Activated naive CD4-positive, alpha-beta T cell treated with anti-CD3 and anti-CD28 coated beads, Interleukin-2, amount 50 U/mL, for 16 hours (primary cell): ENCODE results near the gene ACTR3C.

Experiments
- DNase-seq: peaks from one replicate; pipeline ENCODE4 v3.0.0-alpha.2; 2020

Gene ACTR3C

DNA sequence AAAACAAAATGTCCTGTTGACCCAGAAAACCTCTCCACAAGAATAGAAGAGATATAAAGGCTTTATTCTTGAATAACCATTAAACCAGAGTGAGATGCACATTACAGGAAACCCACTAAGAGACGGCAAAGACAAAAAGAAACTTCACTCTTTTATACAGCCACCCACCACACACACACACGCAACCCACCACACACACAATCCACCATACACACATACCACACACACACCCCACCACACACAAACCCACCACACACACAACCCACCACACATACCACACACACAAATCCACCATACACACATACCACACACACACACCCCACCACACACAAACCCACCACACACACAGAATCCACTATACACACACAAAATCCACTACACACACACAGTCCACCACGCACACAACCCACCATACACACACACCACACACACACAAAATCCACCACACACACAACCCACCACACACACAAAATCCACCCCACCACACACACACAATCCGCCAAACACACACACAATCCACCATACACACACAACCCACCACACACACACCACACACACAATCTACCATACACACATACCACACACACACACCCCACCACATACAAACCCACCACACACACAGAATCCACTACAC, 35.8 kb upstream of the ACTR3C start:
- DNase-seq = no peak

GRCh38 chr7:150358433-150358832, 35.1 kb upstream of the ACTR3C start:
- no peak for DNase-seq

- DNase-seq = no peak
Observed at GRCh38 chr7:150357771-150358427, 34.6 kb upstream of the ACTR3C start.

DNA sequence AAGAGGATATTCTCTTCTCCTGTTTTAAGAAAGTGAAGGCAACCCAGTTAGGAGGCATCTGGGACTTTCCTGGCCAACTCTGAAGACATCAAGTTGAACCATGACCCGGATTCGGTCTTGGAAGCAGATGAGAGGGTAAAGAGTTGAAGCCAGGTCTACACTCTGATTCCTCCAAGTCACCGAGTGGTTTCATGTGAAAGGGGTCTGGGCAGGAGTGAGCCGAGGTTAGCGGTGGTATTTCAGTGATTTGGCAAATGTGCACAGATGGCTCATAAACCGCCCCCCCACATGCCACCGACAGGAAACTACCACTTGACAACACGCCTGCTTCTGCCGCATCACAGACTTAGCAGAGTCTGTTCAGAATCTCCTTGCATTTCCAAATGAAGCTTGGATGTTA, 33.9 kb upstream of the ACTR3C start:
- DNase-seq = peak; percentile 69

- DNase-seq = no peak
Observed at GRCh38 chr7:150356265-150356897, 33.0 kb upstream of the ACTR3C start.

- DNase-seq = no peak
Observed at GRCh38 chr7:150355666-150356059, 32.3 kb upstream of the ACTR3C start.

DNA sequence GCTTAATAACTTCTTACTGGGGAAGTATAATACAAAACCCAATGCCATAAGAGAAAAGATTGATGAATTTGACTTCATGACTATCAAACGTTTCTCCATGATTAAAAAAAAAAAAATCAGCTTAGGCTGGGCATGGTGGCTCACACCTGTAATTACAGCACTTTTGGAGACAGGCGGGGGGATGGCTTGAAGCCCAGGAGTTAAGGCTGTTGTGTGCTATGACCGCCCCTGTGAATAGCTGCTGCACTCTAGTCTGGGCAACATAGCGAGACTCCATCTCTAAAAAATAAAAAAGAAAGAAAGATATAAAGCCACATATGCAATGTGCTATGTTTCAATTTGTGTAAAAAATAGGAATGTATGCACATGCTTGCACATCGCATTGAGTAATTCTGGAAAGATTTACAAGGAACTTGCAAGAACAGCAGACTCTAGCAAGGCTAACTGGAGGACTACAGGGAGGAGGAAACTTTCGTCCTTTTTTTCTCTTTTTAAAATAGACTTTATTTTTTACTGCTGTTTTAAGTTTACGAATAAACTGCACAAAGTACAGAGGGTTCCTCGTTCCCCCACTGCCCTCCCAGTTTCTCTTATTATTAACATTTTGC, 28.3 kb upstream of the ACTR3C start:
- no peak for DNase-seq

- no peak for DNase-seq
Observed at GRCh38 chr7:150346922-150347321, 23.6 kb upstream of the ACTR3C start.

- DNase-seq = no peak
Observed at GRCh38 chr7:150345012-150345411, 21.7 kb upstream of the ACTR3C start.

- DNase-seq = no peak
Observed at GRCh38 chr7:150344299-150344698, 21.0 kb upstream of the ACTR3C start.

DNA sequence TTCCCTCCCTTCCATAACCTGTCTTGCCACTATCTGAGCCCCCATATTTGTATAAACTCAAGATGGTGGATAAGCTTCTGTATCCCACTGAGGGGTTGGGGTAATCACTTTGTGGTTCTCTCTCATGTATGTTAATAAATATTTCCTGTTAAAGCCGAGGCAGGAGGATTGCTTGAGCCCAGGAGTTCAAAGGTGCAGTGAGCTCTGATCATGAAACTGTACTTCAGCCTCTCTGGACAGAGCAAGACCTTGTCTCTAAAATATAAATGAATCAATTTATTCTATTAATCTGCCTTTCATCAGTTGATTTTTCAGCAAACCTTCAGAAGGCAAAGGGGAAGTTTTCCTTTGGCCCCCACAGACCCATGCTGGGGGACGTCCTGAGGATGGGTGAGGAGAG, 19.9 kb upstream of the ACTR3C start:
- no peak for DNase-seq

DNA sequence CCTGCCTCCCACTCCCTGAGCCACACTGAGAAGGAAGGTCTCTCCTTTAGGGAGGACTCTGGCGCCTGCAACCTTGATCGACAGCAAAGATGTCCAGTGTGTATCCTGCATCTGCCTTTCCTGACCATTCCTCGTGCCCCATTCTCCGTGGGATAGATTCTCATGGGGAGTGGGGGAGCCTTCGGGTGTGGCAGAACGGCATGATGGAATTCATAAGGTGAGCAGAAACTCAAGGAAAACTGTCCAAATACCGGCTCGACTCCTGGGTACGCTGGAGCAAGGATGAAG, 18.7 kb upstream of the ACTR3C start:
- no peak for DNase-seq

DNA sequence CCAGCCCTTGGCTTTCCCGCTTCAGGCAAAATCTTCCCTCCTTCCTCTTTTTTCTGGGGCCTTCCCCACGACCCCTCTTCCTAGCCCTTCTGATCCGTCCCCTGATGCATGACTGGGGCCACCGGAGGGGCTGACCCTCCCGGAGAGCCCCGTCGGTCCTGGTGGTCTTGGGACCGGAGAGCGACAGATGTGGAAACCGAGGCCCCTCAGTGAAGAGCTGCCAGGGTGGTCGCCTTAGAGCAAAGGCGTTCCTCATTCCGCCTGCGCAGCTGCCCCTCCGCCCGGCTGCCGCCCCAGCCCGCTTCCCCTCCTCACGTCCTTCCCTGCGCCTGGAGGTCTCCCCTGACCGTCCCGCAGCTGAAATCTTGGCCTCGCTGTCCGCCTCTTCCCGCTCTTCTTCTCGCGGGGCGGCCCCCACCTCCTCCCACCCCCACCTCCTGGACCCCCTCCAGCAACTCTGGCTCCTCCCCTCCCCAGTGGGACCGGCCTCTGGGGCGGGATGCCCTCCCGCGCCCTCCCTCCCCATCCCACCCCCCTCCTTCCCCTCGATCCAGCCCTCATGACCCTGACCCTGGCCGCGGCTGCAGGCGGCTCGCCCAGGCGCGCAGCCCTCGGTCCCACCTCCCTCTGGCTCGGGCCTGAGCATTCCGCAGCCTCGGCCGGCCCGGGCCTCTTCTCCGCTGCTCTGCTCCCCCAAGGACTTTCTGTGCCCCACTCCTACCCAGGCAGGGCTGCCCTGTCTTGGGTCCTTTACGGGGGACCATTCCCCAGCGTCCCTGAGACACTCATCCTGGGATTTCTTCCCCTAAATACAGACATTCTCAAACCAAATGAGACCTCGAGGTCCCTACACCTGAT, 18.1 kb upstream of the ACTR3C start, which contains the start of gene RARRES2:
Gene RARRES2 (minus strand): TSS at position 367 of the 858 bp plus-strand sequence. CDS start 1,020 bp downstream, outside the sequence.
- no peak for DNase-seq

GRCh38 chr7:150340875-150341262, 17.5 kb upstream of the ACTR3C start:
- DNase-seq = no peak

GRCh38 chr7:150340024-150340749, 16.8 kb upstream of the ACTR3C start:
- DNase-seq = no peak

DNA sequence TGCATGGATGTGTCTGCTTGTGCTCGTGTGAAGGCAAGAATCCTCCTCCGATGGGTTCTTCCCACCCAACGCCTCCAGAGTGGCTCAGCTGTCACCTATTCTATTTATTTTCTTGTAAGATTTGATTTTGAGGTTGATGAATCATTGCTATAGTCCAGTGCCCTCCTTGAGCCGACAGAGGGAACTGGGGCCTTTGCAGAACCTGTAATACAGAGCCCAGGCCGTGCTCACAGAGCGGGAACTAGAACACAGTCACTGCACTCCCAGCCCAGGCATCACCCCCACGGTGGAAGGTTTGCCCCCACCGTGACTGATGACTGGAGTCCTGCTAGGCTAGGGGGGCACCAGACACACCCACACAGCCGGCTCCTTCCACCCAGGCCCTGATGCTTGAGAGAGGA, 16.1 kb upstream of the ACTR3C start:
- no peak for DNase-seq

DNA sequence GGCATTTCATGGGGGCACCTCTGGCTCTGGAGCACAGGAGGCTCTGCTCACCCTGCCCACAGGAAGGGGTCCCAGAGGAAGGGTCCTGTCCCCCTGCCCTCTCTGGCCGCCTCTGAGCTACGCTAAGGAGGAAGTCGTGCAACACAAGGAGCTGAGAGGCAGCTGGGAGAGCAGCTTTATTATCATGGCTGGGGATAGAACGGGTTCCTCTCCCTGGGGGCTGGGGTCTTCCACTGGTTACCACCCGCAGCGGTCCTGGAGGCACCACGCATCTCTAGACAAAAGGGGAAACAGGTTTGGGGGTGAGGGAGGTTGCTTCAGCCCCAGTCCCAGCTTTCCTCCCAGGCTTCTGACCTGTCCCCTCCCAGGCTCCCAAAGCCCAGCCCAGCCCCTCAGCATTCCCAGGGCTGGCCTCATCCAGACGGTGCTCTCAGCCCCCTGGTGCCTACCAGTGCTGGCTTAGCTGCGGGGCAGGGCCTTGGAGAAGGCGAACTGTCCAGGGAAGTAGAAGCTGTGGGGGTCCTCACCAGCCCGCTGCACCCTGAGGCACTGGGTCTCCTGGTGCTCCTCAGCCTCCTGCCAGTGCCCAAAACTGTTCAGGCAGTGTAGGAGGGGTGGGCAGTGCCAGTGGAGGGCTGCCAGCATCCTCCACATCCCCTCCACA, 15.0 kb upstream of the ACTR3C start:
- no peak for DNase-seq

DNA sequence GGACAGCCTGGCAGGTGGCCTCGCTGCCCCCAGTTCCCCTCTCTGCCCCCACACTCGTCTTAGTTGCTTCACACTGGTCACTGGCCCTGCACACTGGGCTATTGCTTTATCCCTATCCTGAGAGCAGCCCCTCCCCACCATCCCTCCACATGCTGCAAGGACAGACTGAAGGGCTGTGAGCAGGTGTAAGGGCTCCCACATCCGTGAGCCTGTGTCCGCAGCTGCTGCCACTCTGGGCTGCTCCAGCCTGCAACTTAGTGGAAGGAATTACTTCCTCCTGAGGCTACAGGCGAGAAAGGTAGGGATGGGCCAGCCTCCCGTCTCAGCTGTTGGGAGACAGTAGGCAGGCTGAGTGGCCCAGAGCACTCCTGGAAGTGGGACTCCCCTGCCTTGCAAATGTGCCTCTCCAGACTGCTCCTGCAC, 14.3 kb upstream of the ACTR3C start:
- DNase-seq = no peak

- no peak for DNase-seq
Observed at GRCh38 chr7:150337179-150337578, 13.8 kb upstream of the ACTR3C start.

DNA sequence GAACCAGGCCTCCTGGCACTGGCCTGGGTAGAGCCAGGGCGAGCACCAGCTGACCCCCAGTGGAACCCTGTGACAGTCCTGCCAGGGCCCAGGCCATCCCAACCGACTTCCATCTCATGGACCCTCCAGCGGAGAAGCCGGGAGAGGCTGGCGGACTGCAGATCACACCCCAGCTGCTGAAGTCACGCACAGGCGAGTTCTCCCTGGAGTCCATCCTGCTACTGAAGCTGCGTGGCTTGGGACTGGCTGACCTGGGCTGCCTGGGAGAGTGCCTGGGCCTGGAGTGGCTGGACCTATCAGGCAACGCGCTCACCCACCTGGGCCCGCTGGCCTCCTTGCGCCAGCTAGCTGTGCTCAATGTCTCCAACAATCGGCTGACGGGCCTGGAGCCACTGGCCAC, 13.4 kb upstream of the ACTR3C start:
- no peak for DNase-seq

DNA sequence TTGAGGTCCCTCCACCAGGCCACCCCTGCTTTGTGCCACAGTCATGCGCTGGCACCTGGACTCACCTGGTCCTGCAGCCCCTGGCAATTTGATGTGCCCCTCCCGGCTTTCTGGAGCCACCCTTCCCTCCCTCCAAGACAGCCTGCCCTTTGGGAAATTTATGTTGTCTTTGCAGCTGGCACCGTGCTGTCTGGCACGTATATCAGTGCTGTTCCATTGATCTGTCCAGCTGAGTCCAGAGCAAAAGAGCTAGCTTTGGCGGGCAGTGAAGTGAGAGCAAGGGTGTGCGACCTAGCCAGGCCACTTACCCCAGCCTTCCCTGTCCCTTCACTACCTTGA, 12.4 kb upstream of the ACTR3C start:
- no peak for DNase-seq
